PC-3 (cell line): Measurements from ENCODE around the gene TRUB1. TPM values are rescaled to one million over a fixed set of nuclear protein-coding genes. Genes with fewer than 3 reads are reported as not detected.

ENCODE experiments used
- ATAC-seq: fragments of 200-7000 bp; cut with Tn5 transposase; 2 replicates; pipeline ENCODE4 v1.9.1; 2020; ENCODE audit warnings: mild to moderate bottlenecking, moderate library complexity
- BruUV-seq: library from RNA; stranded (reverse); fragments of 400-500 nt; replicated peaks from 2 replicates; lab custom pipeline; 2021; lab: Mats Ljungman, UMichigan
- CTCF ChIA-PET: fragments of 300-600 bp; sonication (Branson Sonifier 250); formaldehyde crosslinking; loops from one replicate; lab custom pipeline; 2022; ENCODE audit warnings: antibody characterized with exemption; lab: Charles Lee
- POLR2A ChIA-PET: fragments of 300-600 bp; sonication (Branson Sonifier 250); formaldehyde crosslinking; loops from one replicate; lab custom pipeline; 2022; ENCODE audit warnings: antibody characterized with exemption; ENCODE audit not compliant: unreplicated experiment; lab: Charles Lee
- DNase-seq: peaks from one replicate; pipeline ENCODE4 v3.0.0-alpha.2; 2015
- H2AFZ ChIP-seq: fragments of 300-600 bp; sonication (generic); 2 replicates; pipeline ENCODE4 v1.6.0; 2016; ENCODE audit warnings: antibody characterized with exemption, low read length
- H3F3A ChIP-seq: fragments of 300-600 bp; sonication (generic); one replicate; pipeline ENCODE4 v1.6.0; 2017; ENCODE audit warnings: antibody characterized with exemption, low read length, control low read depth, mild to moderate bottlenecking; ENCODE audit not compliant: unreplicated experiment
- H3K27ac ChIP-seq: fragments of 300-600 bp; sonication (generic); 2 replicates; pipeline ENCODE4 v1.5.1; 2016; ENCODE audit warnings: mild to moderate bottlenecking, low read length
- H3K27me3 ChIP-seq: fragments of 300-600 bp; sonication (generic); 2 replicates; pipeline ENCODE4 v1.6.1; 2016; ENCODE audit warnings: low read length, mixed read lengths
- H3K36me3 ChIP-seq: fragments of 300-600 bp; sonication (generic); 2 replicates; pipeline ENCODE4 v1.6.1; 2016; ENCODE audit warnings: low read depth, mixed run types, low read length, mixed read lengths
- H3K4me1 ChIP-seq: fragments of 300-600 bp; sonication (generic); 2 replicates; pipeline ENCODE4 v1.5.1; 2016; ENCODE audit warnings: low read length; ENCODE audit not compliant: insufficient read depth
- H3K4me2 ChIP-seq: fragments of 300-600 bp; sonication (generic); 2 replicates; pipeline ENCODE4 v1.6.0; 2016; ENCODE audit warnings: low read length
- H3K4me3 ChIP-seq: fragments of 300-600 bp; sonication (generic); 2 replicates; pipeline ENCODE4 v1.5.1; 2016; ENCODE audit warnings: mild to moderate bottlenecking, low read length, mixed read lengths
- H3K79me2 ChIP-seq: fragments of 300-600 bp; sonication (generic); 2 replicates; pipeline ENCODE4 v1.6.1; 2017; ENCODE audit warnings: low read length, mixed read lengths
- H3K9ac ChIP-seq: fragments of 300-600 bp; sonication (generic); 2 replicates; pipeline ENCODE4 v1.6.0; 2016; ENCODE audit warnings: mild to moderate bottlenecking, low read length
- H3K9me2 ChIP-seq: fragments of 300-600 bp; sonication (generic); replicated peaks from 2 replicates; pipeline ENCODE4 v1.6.1; 2016; ENCODE audit warnings: mixed run types, low read length, mixed read lengths
- H3K9me3 ChIP-seq: fragments of 300-600 bp; sonication (generic); 2 replicates; pipeline ENCODE4 v1.6.1; 2016; ENCODE audit warnings: low read length, mixed read lengths
- H4K20me1 ChIP-seq: fragments of 300-600 bp; sonication (generic); 2 replicates; pipeline ENCODE4 v1.6.1; 2016; ENCODE audit warnings: low read length, mixed read lengths
- CTCF ChIP-seq: fragments of 300-600 bp; sonication (generic); conservative IDR thresholded peaks from 2 replicates; pipeline ENCODE4 v1.5.1; 2017; ENCODE audit warnings: antibody characterized with exemption, low read depth, mild to moderate bottlenecking, low read length
- EZH2 ChIP-seq: fragments of 300-600 bp; sonication (generic); IDR thresholded peaks from one replicate; pipeline ENCODE4 v1.6.1; 2017; ENCODE audit warnings: antibody characterized with exemption, mild to moderate bottlenecking, low read length; ENCODE audit not compliant: unreplicated experiment
- EZH2phosphoT487 ChIP-seq: fragments of 300-600 bp; sonication (generic); IDR thresholded peaks from 2 replicates; pipeline ENCODE4 v1.6.1; 2018; ENCODE audit warnings: mild to moderate bottlenecking, antibody characterized with exemption, low read length, borderline replicate concordance
- intact Hi-C: fragments of 100-400 bp; cut with micrococcal nuclease; formaldehyde crosslinking; loops from 2 replicates; pipeline ENCODE4 v1.9.0; 2023
- total RNA-seq: library from RNA; depleted of rRNA; stranded (reverse); fragments of >200 nt; gene quantifications from 2 replicates; pipeline ENCODE4 v1.2.3, GENCODE V29; 2014; rRNA removed

TRUB1 gene
- total RNA-seq, 1 experiment from 2014 or later, result 28.0 TPM

- Histone ChIP-seq H3K4me3 (no peak overlapping the region), H3F3A (no peaks in the 10 kb centered on the region), H3K36me3 (no peaks in the 10 kb centered on the region), H3K79me2 (no peaks in the 10 kb centered on the region), H2AFZ (no peak overlapping the region), H3K4me2 (no peak overlapping the region), H3K9ac (no peak overlapping the region), H3K27me3 (peaks cover 20% of the 10 kb centered on the region; the same call in 1 of the 2 replicates), H3K4me1 (no peaks in the 10 kb centered on the region), H3K9me2 (no peaks in the 10 kb centered on the region), H3K9me3 (no peaks in the 10 kb centered on the region), H4K20me1 (no peaks in the 10 kb centered on the region), H3K27ac (no peak overlapping the region)
- intact Hi-C loops, result no loop called here
- ChIA-PET CTCF (no interaction called here), POLR2A (no interaction called here)
- no TSS peak for BruUV-seq
- no peak for ATAC-seq
- no peak for TF ChIP-seq EZH2phosphoT487
- no peak for TF ChIP-seq CTCF
- TF ChIP-seq EZH2, result no peak
- no peak for DNase-seq
Measured at GRCh38 chr10:115026056-115026745, 88.2 kb downstream of the TRUB1 start.

- POLR2A ChIA-PET, result no interaction called here
- H3K27me3 ChIP-seq, result peaks cover 20% of the 10 kb centered on the region; the same call in 1 of the 2 replicates
- no peak for DNase-seq
- H4K20me1 ChIP-seq, result no peaks in the 10 kb centered on the region
- no peaks in the 10 kb centered on the region for H3K9me2 ChIP-seq
- H2AFZ ChIP-seq, result no peak overlapping the region
- no peak for ATAC-seq
- H3K27ac ChIP-seq, result no peak overlapping the region
- intact Hi-C loops, result no loop called here
- no peak overlapping the region for H3K4me3 ChIP-seq
- H3K4me1 ChIP-seq, result no peaks in the 10 kb centered on the region
- H3K9me3 ChIP-seq, result no peaks in the 10 kb centered on the region
- CTCF ChIA-PET, result no interaction called here
- no peak overlapping the region for H3K9ac ChIP-seq
- no peaks in the 10 kb centered on the region for H3F3A ChIP-seq
- TF ChIP-seq EZH2, result no peak
- no peak for TF ChIP-seq EZH2phosphoT487
- no peak for TF ChIP-seq CTCF
- H3K36me3 ChIP-seq, result no peaks in the 10 kb centered on the region
- BruUV-seq, result no TSS peak
- H3K79me2 ChIP-seq, result no peaks in the 10 kb centered on the region
- H3K4me2 ChIP-seq, result no peak overlapping the region
Measured at GRCh38 chr10:115026746-115027140, 88.7 kb downstream of the TRUB1 start.

Other genes starting within 250 kb of the TRUB1 start
- 3.7 and 4.6 TPM in 2 replicates for gene FHIP2A, start 116.4 kb upstream of the TRUB1 start, total RNA-seq
- gene ATRNL1, start 155.2 kb downstream of the TRUB1 start, total RNA-seq, result not detected in 2 replicates